ENCODE results near the gene MEGF8.
A peak's percentile ranks its signal among the peaks of the same experiment; 100 is the strongest.
"Not testable (repeated sequence)": the region's sequence is repeated elsewhere in the genome, so short reads cannot be mapped to it uniquely, and the experiment has no call there.

MEGF8 gene

GRCh38 chr19:42328854-42329253, 3.4 kb downstream of the MEGF8 start:
- no peaks in the 10 kb centered on the region for H3K9me3 ChIP-seq (ENCODE audit: control insufficient read depth, low read length)
- no peak overlapping the region for H3K4me2 ChIP-seq (ENCODE audit: low read length, poor library complexity, severe bottlenecking)
- no peak overlapping the region for H3K4me3 ChIP-seq (ENCODE audit: insufficient read depth in 1 of 2, low read depth in 1 of 2, low read length in 2 of 2)
- H2AFZ ChIP-seq (ENCODE audit: low read depth, low read length) = no peak overlapping the region
- H3K36me3 ChIP-seq (ENCODE audit: control insufficient read depth in 1 of 2, insufficient read depth in 2 of 2, low read depth in 1 of 2, low read length in 2 of 2) = peaks cover 0 to 6% of the 10 kb centered on the region in 2 experiments
- no peak overlapping the region for H2BK5ac ChIP-seq (ENCODE audit: low read depth, low read length, poor library complexity, severe bottlenecking)
- H3K27me3 ChIP-seq (ENCODE audit: control insufficient read depth in 1 of 2, insufficient read depth in 1 of 2, low read length in 2 of 2) = peaks cover 5 to 10% of the 10 kb centered on the region in 2 experiments
- no peak overlapping the region for H3K4ac ChIP-seq (ENCODE audit: low read depth in 1 of 2, low read length in 2 of 2)
- peak overlapping the region in 1 of 2 experiments; percentile 60 for H3K23ac ChIP-seq (ENCODE audit: low read length in 2 of 2)
- no peak overlapping the region for H2BK120ac ChIP-seq (ENCODE audit: low read depth, low read length)
- no peak overlapping the region for H2AK5ac ChIP-seq (ENCODE audit: low read length, severe bottlenecking)
- no peak overlapping the region for H3K9ac ChIP-seq (ENCODE audit: low read length)
- H3K27ac ChIP-seq (ENCODE audit: low read length, poor library complexity, severe bottlenecking) = no peak overlapping the region
- H4K91ac ChIP-seq (ENCODE audit: low read length) = no peak overlapping the region
- H4K8ac ChIP-seq (ENCODE audit: low read length) = no peak overlapping the region
- peaks cover 25% of the 10 kb centered on the region for H3K4me1 ChIP-seq (ENCODE audit: control insufficient read depth, insufficient read depth, low read depth, low read length)
- H3K18ac ChIP-seq (ENCODE audit: low read depth in 1 of 2, low read length in 2 of 2) = no peak overlapping the region
- DNase-seq = no peak
- no peak overlapping the region for H2BK15ac ChIP-seq (ENCODE audit: low read depth, poor library complexity, severe bottlenecking)
- no peak overlapping the region for H3K14ac ChIP-seq (ENCODE audit: low read length in 2 of 2)
- 75% methylated on average over 2 of the region's 2 CpGs for WGBS
- H3K79me1 ChIP-seq (replicated peaks; ENCODE audit: low read length, poor library complexity, severe bottlenecking) = peaks cover 53% of the 10 kb centered on the region
- no peak overlapping the region for H2BK12ac ChIP-seq (ENCODE audit: low read length in 2 of 2)

GRCh38 chr19:42330241-42330711, 4.8 kb downstream of the MEGF8 start:
- DNase-seq = no peak
- Histone ChIP-seq H2BK12ac (ENCODE audit: low read length in 2 of 2) (no peak overlapping the region), H3K14ac (ENCODE audit: low read length in 2 of 2) (no peak overlapping the region), H3K18ac (ENCODE audit: low read depth in 1 of 2, low read length in 2 of 2) (no peak overlapping the region), H2AK5ac (ENCODE audit: low read length, severe bottlenecking) (no peak overlapping the region), H2AFZ (ENCODE audit: low read depth, low read length) (no peak overlapping the region), H4K91ac (ENCODE audit: low read length) (no peak overlapping the region), H3K9ac (ENCODE audit: low read length) (no peak overlapping the region), H2BK5ac (ENCODE audit: low read depth, low read length, poor library complexity, severe bottlenecking) (no peak overlapping the region), H3K27me3 (ENCODE audit: control insufficient read depth in 1 of 2, insufficient read depth in 1 of 2, low read length in 2 of 2) (no peaks in the 10 kb centered on the region), H3K4me1 (ENCODE audit: control insufficient read depth, insufficient read depth, low read depth, low read length) (peaks cover 14% of the 10 kb centered on the region), H3K9me3 (ENCODE audit: control insufficient read depth, low read length) (no peaks in the 10 kb centered on the region), H2BK120ac (ENCODE audit: low read depth, low read length) (no peak overlapping the region), H3K23ac (ENCODE audit: low read length in 2 of 2) (no peak overlapping the region), H3K4ac (ENCODE audit: low read depth in 1 of 2, low read length in 2 of 2) (no peak overlapping the region), H3K4me3 (ENCODE audit: insufficient read depth in 1 of 2, low read depth in 1 of 2, low read length in 2 of 2) (no peak overlapping the region), H4K8ac (ENCODE audit: low read length) (no peak overlapping the region), H2BK15ac (ENCODE audit: low read depth, poor library complexity, severe bottlenecking) (no peak overlapping the region), H3K79me1 (replicated peaks; ENCODE audit: low read length, poor library complexity, severe bottlenecking) (peaks cover 56% of the 10 kb centered on the region), H3K36me3 (ENCODE audit: control insufficient read depth in 1 of 2, insufficient read depth in 2 of 2, low read depth in 1 of 2, low read length in 2 of 2) (peaks cover 0 to 18% of the 10 kb centered on the region in 2 experiments), H3K27ac (ENCODE audit: low read length, poor library complexity, severe bottlenecking) (no peak overlapping the region), H3K4me2 (ENCODE audit: low read length, poor library complexity, severe bottlenecking) (no peak overlapping the region)
- 84% methylated on average over 2 of the region's 2 CpGs for WGBS

- not testable (repeated sequence) for H2BK120ac ChIP-seq (ENCODE audit: low read depth, low read length); H3K4me2 ChIP-seq (ENCODE audit: low read length, poor library complexity, severe bottlenecking); H2BK15ac ChIP-seq (ENCODE audit: low read depth, poor library complexity, severe bottlenecking); DNase-seq; H3K18ac ChIP-seq (ENCODE audit: low read depth in 1 of 2, low read length in 2 of 2); H2BK12ac ChIP-seq (ENCODE audit: low read length in 2 of 2); H3K27ac ChIP-seq (ENCODE audit: low read length, poor library complexity, severe bottlenecking); H3K4me3 ChIP-seq (ENCODE audit: insufficient read depth in 1 of 2, low read depth in 1 of 2, low read length in 2 of 2); H2AK5ac ChIP-seq (ENCODE audit: low read length, severe bottlenecking); H3K27me3 ChIP-seq (ENCODE audit: control insufficient read depth in 1 of 2, insufficient read depth in 1 of 2, low read length in 2 of 2); H4K91ac ChIP-seq (ENCODE audit: low read length); H3K23ac ChIP-seq (ENCODE audit: low read length in 2 of 2); H3K4me1 ChIP-seq (ENCODE audit: control insufficient read depth, insufficient read depth, low read depth, low read length); H3K9me3 ChIP-seq (ENCODE audit: control insufficient read depth, low read length); H3K14ac ChIP-seq (ENCODE audit: low read length in 2 of 2); H2AFZ ChIP-seq (ENCODE audit: low read depth, low read length); H2BK5ac ChIP-seq (ENCODE audit: low read depth, low read length, poor library complexity, severe bottlenecking); H4K8ac ChIP-seq (ENCODE audit: low read length); H3K4ac ChIP-seq (ENCODE audit: low read depth in 1 of 2, low read length in 2 of 2); H3K9ac ChIP-seq (ENCODE audit: low read length)
- Histone ChIP-seq H3K79me1 (replicated peaks; ENCODE audit: low read length, poor library complexity, severe bottlenecking) (peaks cover 47% of the 10 kb centered on the region), H3K36me3 (ENCODE audit: control insufficient read depth in 1 of 2, insufficient read depth in 2 of 2, low read depth in 1 of 2, low read length in 2 of 2) (peaks cover 3 to 25% of the 10 kb centered on the region in 2 experiments)
- 97% methylated on average over 3 of the region's 3 CpGs for WGBS
Observed at GRCh38 chr19:42331333-42331732, 5.9 kb downstream of the MEGF8 start.

- peaks cover 42% of the 10 kb centered on the region for H3K79me1 ChIP-seq (replicated peaks; ENCODE audit: low read length, poor library complexity, severe bottlenecking)
- H2BK5ac ChIP-seq (ENCODE audit: low read depth, low read length, poor library complexity, severe bottlenecking) = no peak overlapping the region
- no peaks in the 10 kb centered on the region for H3K27me3 ChIP-seq (ENCODE audit: control insufficient read depth in 1 of 2, insufficient read depth in 1 of 2, low read length in 2 of 2)
- H2AFZ ChIP-seq (ENCODE audit: low read depth, low read length) = no peak overlapping the region
- no peaks in the 10 kb centered on the region for H3K9me3 ChIP-seq (ENCODE audit: control insufficient read depth, low read length)
- peaks cover 6% of the 10 kb centered on the region for H3K4me1 ChIP-seq (ENCODE audit: control insufficient read depth, insufficient read depth, low read depth, low read length)
- no peak for DNase-seq
- no peak overlapping the region for H2AK5ac ChIP-seq (ENCODE audit: low read length, severe bottlenecking)
- H3K4me2 ChIP-seq (ENCODE audit: low read length, poor library complexity, severe bottlenecking) = no peak overlapping the region
- H3K9ac ChIP-seq (ENCODE audit: low read length) = no peak overlapping the region
- no peak overlapping the region for H3K18ac ChIP-seq (ENCODE audit: low read depth in 1 of 2, low read length in 2 of 2)
- H2BK120ac ChIP-seq (ENCODE audit: low read depth, low read length) = no peak overlapping the region
- H4K8ac ChIP-seq (ENCODE audit: low read length) = no peak overlapping the region
- no peak overlapping the region for H3K4ac ChIP-seq (ENCODE audit: low read depth in 1 of 2, low read length in 2 of 2)
- peaks cover 10 to 33% of the 10 kb centered on the region in 2 experiments for H3K36me3 ChIP-seq (ENCODE audit: control insufficient read depth in 1 of 2, insufficient read depth in 2 of 2, low read depth in 1 of 2, low read length in 2 of 2)
- no peak overlapping the region for H3K14ac ChIP-seq (ENCODE audit: low read length in 2 of 2)
- no peak overlapping the region for H3K27ac ChIP-seq (ENCODE audit: low read length, poor library complexity, severe bottlenecking)
- H3K23ac ChIP-seq (ENCODE audit: low read length in 2 of 2) = no peak overlapping the region
- H2BK12ac ChIP-seq (ENCODE audit: low read length in 2 of 2) = no peak overlapping the region
- H3K4me3 ChIP-seq (ENCODE audit: insufficient read depth in 1 of 2, low read depth in 1 of 2, low read length in 2 of 2) = no peak overlapping the region
- WGBS = 96% methylated on average over 6 of the region's 6 CpGs
- H2BK15ac ChIP-seq (ENCODE audit: low read depth, poor library complexity, severe bottlenecking) = no peak overlapping the region
- no peak overlapping the region for H4K91ac ChIP-seq (ENCODE audit: low read length)
Observed at GRCh38 chr19:42332059-42332458, 6.6 kb downstream of the MEGF8 start.
